Tibial nerve (tissue), 4 donors: ENCODE data around the gene ADAMTS17.

Experiments used
- EP300 ChIP-seq, 2 donors: sonication (generic); formaldehyde crosslinking; IDR thresholded peaks; one replicate each; pipeline ENCODE4 v1.6.1; 2017; ENCODE audit warnings: antibody characterized with exemption in 2 of 2, mild to moderate bottlenecking in 1 of 2
- POLR2A ChIP-seq, 2 donors: fragments of 450-650 bp; IDR thresholded peaks; one replicate each; pipeline ENCODE4 v1.6.1; 2017; ENCODE audit warnings: antibody characterized with exemption in 2 of 2, mild to moderate bottlenecking in 2 of 2, moderate library complexity in 2 of 2
- TF ChIP-seq, protein P1 (sequence below), 5 experiments: fragments of 200-600 bp in 3 of 5; fragments of 450-650 bp in 2 of 5; sonication (generic) in 3 of 5; IDR thresholded peaks; one replicate each; pipeline ENCODE4 v1.5.1; 2016 to 2019; ENCODE audit warnings: antibody characterized with exemption in 5 of 5, mild to moderate bottlenecking in 3 of 5, moderate library complexity in 2 of 5

DNA sequence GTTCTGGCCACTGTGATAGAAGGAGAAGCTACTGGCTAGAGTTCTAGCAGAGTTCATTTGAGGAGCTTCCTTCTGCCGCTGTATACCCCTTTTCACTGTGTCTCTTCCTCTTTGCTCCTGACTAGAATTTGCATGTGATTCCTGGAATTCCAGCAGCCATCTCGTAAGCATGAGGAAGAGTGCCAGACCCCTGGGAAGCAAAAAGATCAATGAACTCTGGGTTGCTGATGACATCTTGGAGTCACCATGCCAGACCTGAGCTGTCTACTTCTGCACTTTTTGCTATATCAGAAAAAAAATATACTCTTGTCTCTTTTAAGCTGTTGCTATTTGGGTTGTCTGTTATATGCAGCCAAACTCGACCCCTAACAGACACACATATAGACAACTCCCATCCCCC is 3.7 kb upstream of the ADAMTS17 start:
- no peak for TF ChIP-seq POLR2A (IDR thresholded peaks at IDR 0.05)
- TF ChIP-seq, protein P1, sequence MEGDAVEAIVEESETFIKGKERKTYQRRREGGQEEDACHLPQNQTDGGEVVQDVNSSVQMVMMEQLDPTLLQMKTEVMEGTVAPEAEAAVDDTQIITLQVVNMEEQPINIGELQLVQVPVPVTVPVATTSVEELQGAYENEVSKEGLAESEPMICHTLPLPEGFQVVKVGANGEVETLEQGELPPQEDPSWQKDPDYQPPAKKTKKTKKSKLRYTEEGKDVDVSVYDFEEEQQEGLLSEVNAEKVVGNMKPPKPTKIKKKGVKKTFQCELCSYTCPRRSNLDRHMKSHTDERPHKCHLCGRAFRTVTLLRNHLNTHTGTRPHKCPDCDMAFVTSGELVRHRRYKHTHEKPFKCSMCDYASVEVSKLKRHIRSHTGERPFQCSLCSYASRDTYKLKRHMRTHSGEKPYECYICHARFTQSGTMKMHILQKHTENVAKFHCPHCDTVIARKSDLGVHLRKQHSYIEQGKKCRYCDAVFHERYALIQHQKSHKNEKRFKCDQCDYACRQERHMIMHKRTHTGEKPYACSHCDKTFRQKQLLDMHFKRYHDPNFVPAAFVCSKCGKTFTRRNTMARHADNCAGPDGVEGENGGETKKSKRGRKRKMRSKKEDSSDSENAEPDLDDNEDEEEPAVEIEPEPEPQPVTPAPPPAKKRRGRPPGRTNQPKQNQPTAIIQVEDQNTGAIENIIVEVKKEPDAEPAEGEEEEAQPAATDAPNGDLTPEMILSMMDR (IDR thresholded peaks at IDR 0.05), result no peak
- TF ChIP-seq EP300 (IDR thresholded peaks at IDR 0.05), result no peak
